NT2/D1 (cell line): ENCODE measurements around the gene NOL12.

ENCODE experiments used
- SUZ12 ChIP-seq: IDR thresholded peaks from 2 replicates; pipeline ENCODE4 v1.6.1; 2011; ENCODE audit not compliant: insufficient read length, insufficient read depth; ENCODE audit errors: extremely low read depth
- YY1 ChIP-seq: IDR thresholded peaks from 2 replicates; pipeline ENCODE4 v1.6.1; 2011; ENCODE audit not compliant: insufficient read length, insufficient read depth
- ZNF274 ChIP-seq: IDR thresholded peaks from 2 replicates; pipeline ENCODE4 v1.6.1; 2011; ENCODE audit warnings: mild to moderate bottlenecking, low read depth, low read length

DNA sequence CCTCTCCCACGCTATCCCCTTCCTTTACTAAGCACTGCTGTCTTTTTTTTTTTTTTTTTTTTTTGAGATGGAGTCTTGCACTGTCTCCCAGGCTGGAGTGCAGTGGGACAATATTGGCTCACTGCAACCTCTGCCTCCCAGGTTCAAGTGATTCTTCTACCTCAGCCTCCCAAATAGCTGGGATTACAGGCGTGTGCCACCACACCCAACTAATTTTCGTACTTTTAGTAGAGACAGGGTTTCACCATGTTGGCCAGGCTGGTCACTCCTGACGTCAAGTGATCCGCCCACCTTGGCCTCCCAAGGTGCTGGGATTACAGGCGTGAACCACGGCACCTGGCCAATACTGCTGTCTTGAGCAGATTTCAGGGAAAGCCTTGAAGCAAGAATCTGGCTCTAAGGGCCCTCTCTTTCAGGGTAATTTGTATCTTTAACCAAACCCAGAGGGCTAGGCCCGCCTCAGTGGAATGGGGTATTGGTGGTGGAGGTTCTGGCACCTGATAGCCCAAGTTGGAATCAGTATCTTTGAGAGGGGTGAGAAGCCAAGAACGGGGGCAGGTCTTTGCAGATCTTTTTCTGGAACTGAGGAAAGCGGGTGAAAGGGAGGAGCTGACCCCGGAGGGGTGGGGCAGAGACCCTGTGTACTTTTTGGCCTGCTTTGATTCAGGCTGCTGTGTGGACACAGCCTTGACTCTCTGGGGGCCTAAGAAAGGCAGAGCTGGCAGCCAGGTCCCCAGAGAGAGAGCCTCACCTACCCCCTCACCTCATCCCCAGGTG lies 47.7 kb downstream of the NOL12 start:
- TF ChIP-seq ZNF274: no peak
- TF ChIP-seq SUZ12: no peak
- TF ChIP-seq YY1: no peak
